Muscle layer of duodenum (tissue), 2 donors: ENCODE data around the gene NPM1.
"Not testable (repeated sequence)": the region's sequence is repeated elsewhere in the genome, so short reads cannot be mapped to it uniquely, and the experiment has no call there.

ENCODE experiments used
- H3K27ac ChIP-seq: one replicate; pipeline ENCODE4 v1.7.0; 2013; ENCODE audit warnings: mild to moderate bottlenecking, low read length
- H3K27me3 ChIP-seq: one replicate; pipeline ENCODE4 v1.7.0; 2013; ENCODE audit warnings: low read depth, mild to moderate bottlenecking, control low read depth, low read length
- H3K36me3 ChIP-seq, 2 donors: one replicate each; pipeline ENCODE4 v1.7.0; 2013; ENCODE audit warnings: low read length in 2 of 2, control low read depth in 1 of 2, mild to moderate bottlenecking in 1 of 2; ENCODE audit not compliant: insufficient read depth in 2 of 2, control insufficient read depth in 1 of 2
- H3K4me1 ChIP-seq, 2 donors: one replicate each; pipeline ENCODE4 v1.7.0; 2013; ENCODE audit warnings: low read length in 2 of 2, mild to moderate bottlenecking in 2 of 2, control low read depth in 1 of 2, moderate library complexity in 1 of 2; ENCODE audit not compliant: insufficient read depth in 2 of 2, control insufficient read depth in 1 of 2
- H3K4me3 ChIP-seq, 2 donors: one replicate each; pipeline ENCODE4 v1.7.0; 2013; ENCODE audit warnings: low read length in 2 of 2, low read depth in 1 of 2, mild to moderate bottlenecking in 1 of 2
- H3K9me3 ChIP-seq, 2 donors: one replicate each; pipeline ENCODE4 v1.7.0; 2013; ENCODE audit warnings: low read length in 2 of 2, control low read depth in 1 of 2, mild to moderate bottlenecking in 1 of 2; ENCODE audit not compliant: control insufficient read depth in 1 of 2
- donor health status: healthy.

Gene NPM1

GRCh38 chr5:171365351-171365750 lies 22.3 kb upstream of the NPM1 start:
- H3K27ac ChIP-seq = no peak overlapping the region
- no peaks in the 10 kb centered on the region for H3K27me3 ChIP-seq
- no peaks in the 10 kb centered on the region for H3K4me1 ChIP-seq
- H3K4me3 ChIP-seq = no peak overlapping the region
- no peaks in the 10 kb centered on the region for H3K9me3 ChIP-seq
- no peaks in the 10 kb centered on the region for H3K36me3 ChIP-seq

GRCh38 chr5:171366645-171367044 lies 21.0 kb upstream of the NPM1 start:
- Histone ChIP-seq H3K36me3 (no peaks in the 10 kb centered on the region), H3K27me3 (no peaks in the 10 kb centered on the region), H3K4me3 (no peak overlapping the region), H3K9me3 (no peaks in the 10 kb centered on the region), H3K4me1 (no peaks in the 10 kb centered on the region), H3K27ac (no peak overlapping the region)

- Histone ChIP-seq H3K4me1 (no peaks in the 10 kb centered on the region), H3K9me3 (no peaks in the 10 kb centered on the region), H3K27ac (no peak overlapping the region), H3K27me3 (no peaks in the 10 kb centered on the region), H3K36me3 (no peaks in the 10 kb centered on the region), H3K4me3 (no peak overlapping the region)
Observed at GRCh38 chr5:171367424-171368370, 20.0 kb upstream of the NPM1 start.

- no peaks in the 10 kb centered on the region for H3K36me3 ChIP-seq
- H3K27me3 ChIP-seq = no peaks in the 10 kb centered on the region
- H3K27ac ChIP-seq = no peak overlapping the region
- no peak overlapping the region for H3K4me3 ChIP-seq
- no peaks in the 10 kb centered on the region for H3K9me3 ChIP-seq
- H3K4me1 ChIP-seq = no peaks in the 10 kb centered on the region
Observed at GRCh38 chr5:171369056-171369455, 18.6 kb upstream of the NPM1 start.

- no peaks in the 10 kb centered on the region for H3K27me3 ChIP-seq
- no peaks in the 10 kb centered on the region for H3K9me3 ChIP-seq
- no peak overlapping the region for H3K27ac ChIP-seq
- no peaks in the 10 kb centered on the region for H3K4me1 ChIP-seq
- H3K36me3 ChIP-seq = no peaks in the 10 kb centered on the region
- no peak overlapping the region for H3K4me3 ChIP-seq
Observed at GRCh38 chr5:171369898-171370297, 17.8 kb upstream of the NPM1 start.

GRCh38 chr5:171370881-171371280 lies 16.8 kb upstream of the NPM1 start:
- H3K9me3 ChIP-seq, H3K4me1 ChIP-seq, H3K36me3 ChIP-seq, H3K4me3 ChIP-seq, H3K27me3 ChIP-seq, H3K27ac ChIP-seq: not testable (repeated sequence)

GRCh38 chr5:171371326-171371725 lies 16.3 kb upstream of the NPM1 start:
- H3K27me3 ChIP-seq = no peaks in the 10 kb centered on the region
- H3K9me3 ChIP-seq = no peaks in the 10 kb centered on the region
- H3K4me1 ChIP-seq = no peaks in the 10 kb centered on the region
- no peaks in the 10 kb centered on the region for H3K36me3 ChIP-seq
- no peak overlapping the region for H3K27ac ChIP-seq
- no peak overlapping the region for H3K4me3 ChIP-seq

- Histone ChIP-seq H3K27me3 (no peaks in the 10 kb centered on the region), H3K36me3 (no peaks in the 10 kb centered on the region), H3K9me3 (no peaks in the 10 kb centered on the region), H3K27ac (no peak overlapping the region), H3K4me3 (no peak overlapping the region), H3K4me1 (no peaks in the 10 kb centered on the region)
Observed at GRCh38 chr5:171379961-171380360, 7.7 kb upstream of the NPM1 start.

GRCh38 chr5:171384416-171384815 lies 3.2 kb upstream of the NPM1 start:
- H3K27me3 ChIP-seq, H3K4me1 ChIP-seq, H3K9me3 ChIP-seq, H3K36me3 ChIP-seq, H3K4me3 ChIP-seq, H3K27ac ChIP-seq: not testable (repeated sequence)

GRCh38 chr5:171384999-171385398 lies 2.6 kb upstream of the NPM1 start:
- not testable (repeated sequence) for H3K36me3 ChIP-seq, H3K9me3 ChIP-seq, H3K27ac ChIP-seq, H3K27me3 ChIP-seq, H3K4me1 ChIP-seq, H3K4me3 ChIP-seq

GRCh38 chr5:171386006-171386671 lies 1.5 kb upstream of the NPM1 start:
- no peak overlapping the region for H3K27ac ChIP-seq
- H3K9me3 ChIP-seq = no peaks in the 10 kb centered on the region
- H3K27me3 ChIP-seq = no peaks in the 10 kb centered on the region
- peaks cover 7 to 19% of the 10 kb centered on the region in 2 donors for H3K4me1 ChIP-seq
- H3K4me3 ChIP-seq = no peak overlapping the region
- H3K36me3 ChIP-seq = peaks cover 0 to 5% of the 10 kb centered on the region in 2 donors
